CD4-positive, alpha-beta T cell treated with Interleukin-6 at 100 ng/mL for 8 hours (primary cell): ENCODE data around the gene VAMP4.
A peak's percentile ranks its signal among the peaks of the same experiment; 100 is the strongest.
"Not testable (repeated sequence)": the region's sequence is repeated elsewhere in the genome, so short reads cannot be mapped to it uniquely, and the experiment has no call there.

ENCODE experiments used
- DNase-seq: peaks from one replicate; pipeline ENCODE4 v3.0.0-alpha.2; 2020; ENCODE audit warnings: mixed read lengths, low spot score

VAMP4 gene

DNA sequence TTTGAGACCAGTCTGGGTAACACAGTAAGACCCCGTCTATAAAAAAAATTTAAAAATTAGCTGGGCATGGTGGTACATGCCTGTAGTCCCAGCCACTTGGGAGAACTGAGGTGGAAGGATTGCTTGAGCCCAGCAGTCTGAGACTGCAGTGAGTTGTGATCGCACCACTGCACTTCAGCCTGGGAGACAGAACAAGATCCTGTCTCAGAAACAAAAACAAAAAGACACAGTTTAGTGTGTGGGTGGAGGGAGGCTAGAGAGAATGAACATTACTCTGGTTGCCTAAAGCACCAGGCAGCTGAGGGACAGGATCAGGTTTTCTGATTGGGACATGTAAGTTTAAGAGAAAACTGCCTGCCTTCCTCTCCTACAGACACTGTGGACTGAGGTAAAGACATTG is 42.3 kb downstream of the VAMP4 start:
- DNase-seq = no peak

DNA sequence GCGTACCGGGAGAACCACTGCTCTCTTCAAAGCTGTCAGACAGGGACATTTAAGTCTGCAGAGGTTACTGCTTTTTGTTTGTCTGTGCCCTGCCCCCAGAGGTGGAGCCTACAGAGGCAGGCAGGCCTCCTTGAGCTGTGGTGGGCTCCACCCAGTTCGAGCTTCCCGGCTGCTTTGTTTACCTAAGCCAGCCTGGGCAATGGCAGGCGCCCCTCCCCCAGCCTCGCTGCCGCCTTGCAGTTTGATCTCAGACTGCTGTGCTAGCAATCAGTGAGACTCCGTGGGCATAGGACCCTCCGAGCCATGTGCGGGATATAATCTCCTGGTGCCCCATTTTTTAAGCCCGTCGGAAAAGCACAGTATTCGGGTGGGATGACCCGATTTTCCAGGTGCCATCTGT is 46.1 kb downstream of the VAMP4 start:
- DNase-seq = not testable (repeated sequence)

DNA sequence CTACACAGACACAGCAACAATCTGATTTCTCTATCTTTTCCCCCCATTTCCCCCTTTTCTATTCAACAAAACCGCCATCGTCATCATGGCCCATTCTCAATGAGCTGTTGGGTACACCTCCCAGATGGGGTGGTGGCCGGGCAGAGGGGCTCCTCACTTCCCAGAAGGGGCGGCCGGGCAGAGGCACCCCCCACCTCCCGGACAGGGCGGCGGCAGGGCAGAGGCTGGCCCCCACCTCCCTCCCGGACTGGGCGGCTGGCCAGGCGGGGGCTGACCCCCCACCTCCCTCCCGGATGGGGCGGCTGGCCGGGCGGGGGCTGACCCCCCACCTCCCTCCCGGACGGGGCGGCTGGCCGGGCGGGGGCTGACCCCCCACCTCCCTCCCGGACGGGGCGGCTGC is 48.3 kb downstream of the VAMP4 start:
- DNase-seq = not testable (repeated sequence)

DNA sequence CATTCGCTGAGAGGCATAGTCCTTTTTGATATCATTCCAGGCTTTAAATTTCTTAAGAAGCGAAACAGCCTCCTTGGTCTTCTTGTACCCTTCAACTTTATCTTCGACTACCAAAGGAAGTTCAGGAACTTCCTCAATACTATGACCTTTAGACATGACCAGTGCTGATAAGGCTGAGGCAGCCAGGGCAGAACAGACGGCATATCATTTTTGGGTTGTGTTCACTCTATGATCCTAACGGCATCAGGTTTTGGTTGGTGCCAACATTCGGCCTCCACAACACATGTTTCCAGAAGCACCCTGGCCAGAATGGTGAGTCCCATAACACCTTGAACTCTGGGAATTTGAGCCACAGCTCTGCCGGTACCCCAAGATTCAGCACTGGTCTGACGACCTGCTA is 58.0 kb downstream of the VAMP4 start:
- no peak for DNase-seq

DNA sequence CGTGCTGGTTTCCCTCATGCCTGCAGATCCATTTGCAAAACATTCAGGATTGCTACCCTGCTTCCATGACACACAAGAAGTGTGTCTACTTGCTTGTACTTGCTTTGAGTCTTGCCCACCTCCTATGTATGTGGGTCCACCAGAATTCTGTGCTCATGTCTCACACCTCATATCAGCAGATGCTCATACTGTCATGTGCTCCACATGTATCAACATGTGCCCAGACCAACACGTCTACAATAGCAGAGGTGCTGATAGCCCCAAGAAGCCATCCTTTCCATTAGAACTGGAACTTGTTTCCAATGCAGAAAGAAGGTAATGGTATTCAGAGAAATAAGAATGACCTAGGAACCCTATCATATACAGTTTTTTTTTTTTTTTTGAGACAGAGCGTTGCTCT is 61.5 kb downstream of the VAMP4 start:
- DNase-seq = no peak

DNA sequence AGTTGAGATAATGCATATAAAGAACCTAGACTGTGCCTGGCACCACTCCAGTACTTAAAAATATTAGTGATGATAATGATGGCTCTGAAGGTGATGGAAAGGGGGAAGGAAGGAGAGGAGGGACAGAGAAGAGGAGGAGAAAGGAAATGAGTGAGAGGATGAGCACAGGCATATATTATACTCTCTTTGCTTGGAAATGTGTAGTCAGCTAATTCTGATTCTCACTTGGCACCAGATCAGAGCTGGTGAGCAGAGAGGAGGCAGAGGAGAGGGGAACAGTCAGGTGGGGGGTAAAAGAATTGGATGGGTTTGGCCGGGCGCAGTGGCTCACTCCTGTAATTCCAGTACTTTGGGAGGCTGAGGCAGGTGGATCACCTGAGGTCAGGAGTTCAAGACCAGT is 65.0 kb downstream of the VAMP4 start:
- DNase-seq = no peak

DNA sequence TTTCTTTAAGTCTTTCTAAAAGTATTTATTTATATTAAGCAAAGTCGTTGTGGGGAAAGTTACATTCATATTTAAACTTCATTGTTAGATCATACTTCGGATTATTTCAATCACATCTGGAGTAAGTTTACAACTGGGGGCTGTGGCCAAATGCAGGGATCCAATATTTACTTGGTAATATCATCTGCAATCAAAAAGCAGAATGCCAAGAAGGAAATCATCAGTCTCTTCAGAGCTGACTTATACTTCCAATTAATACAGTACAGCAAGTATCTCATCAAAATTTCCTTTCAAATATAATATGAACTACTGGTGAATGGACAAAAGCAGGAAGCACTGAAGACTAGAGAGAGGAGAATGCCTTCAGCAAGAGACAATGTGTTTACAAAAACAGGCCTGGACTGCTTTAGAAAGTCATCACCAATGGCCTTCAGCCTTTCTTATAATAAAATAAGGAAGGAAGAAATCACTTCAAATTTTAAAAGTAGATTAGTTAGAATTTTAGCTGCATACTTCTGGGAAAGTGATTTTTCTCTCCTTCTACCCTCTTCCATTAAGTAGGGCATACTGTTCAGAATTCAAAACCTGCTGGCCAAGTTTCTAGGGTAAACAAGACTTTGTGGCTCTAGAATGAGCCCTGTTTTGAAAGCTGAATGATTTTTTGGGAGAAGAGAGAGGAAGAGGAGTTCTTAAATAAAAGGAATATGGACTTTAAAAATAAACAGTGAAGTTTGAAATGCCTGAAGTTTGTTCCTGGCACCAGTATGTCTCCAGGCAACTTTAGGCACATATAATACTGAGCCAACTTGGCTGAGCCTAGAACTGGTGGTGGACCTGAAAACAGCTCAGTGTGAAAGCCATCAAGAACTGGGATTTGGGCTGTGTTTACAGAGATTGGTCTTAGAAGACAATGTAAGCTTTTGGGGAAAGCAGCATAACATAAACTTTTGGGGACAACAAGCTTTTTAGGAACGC is 67.1 kb downstream of the VAMP4 start:
- DNase-seq = no peak

DNA sequence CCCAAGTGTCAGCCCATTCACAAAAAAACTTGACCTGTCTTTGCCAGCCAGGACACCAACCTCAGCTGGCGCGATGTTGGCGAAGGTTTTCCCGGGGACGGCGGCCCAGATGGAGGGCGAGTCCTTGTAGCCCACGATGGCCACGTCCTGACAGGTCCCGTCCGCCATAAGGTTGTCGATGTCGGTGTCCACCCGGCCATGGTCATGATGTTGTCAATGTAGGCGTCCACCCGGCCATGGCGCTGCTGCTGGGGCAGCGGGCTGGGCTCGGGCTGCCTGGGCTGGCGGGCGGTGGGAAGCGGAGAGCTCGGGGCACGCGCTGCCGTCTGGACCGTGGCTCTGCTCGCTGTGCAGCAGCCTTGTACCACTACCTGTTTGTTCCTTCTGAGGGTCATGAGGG is 71.1 kb downstream of the VAMP4 start:
- no peak for DNase-seq

DNA sequence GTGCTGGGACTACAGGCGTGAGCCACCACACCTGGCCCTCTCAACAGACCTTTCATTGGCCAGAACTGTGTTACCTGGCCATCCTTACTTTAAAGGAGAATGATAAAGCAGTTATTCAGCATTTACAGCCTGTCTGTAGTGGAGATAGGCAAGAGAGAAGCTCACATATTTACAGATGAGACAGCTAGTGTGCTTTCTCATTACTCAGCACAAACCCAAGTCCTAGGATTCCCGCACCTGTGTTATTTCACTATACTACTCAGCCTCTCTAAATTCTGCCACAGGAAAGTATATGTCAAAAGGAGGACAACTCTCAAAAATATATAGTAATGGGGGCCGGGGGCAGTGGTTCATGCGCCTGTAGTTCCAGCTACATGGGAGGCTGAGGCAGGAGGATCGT is 73.5 kb downstream of the VAMP4 start:
- no peak for DNase-seq

DNA sequence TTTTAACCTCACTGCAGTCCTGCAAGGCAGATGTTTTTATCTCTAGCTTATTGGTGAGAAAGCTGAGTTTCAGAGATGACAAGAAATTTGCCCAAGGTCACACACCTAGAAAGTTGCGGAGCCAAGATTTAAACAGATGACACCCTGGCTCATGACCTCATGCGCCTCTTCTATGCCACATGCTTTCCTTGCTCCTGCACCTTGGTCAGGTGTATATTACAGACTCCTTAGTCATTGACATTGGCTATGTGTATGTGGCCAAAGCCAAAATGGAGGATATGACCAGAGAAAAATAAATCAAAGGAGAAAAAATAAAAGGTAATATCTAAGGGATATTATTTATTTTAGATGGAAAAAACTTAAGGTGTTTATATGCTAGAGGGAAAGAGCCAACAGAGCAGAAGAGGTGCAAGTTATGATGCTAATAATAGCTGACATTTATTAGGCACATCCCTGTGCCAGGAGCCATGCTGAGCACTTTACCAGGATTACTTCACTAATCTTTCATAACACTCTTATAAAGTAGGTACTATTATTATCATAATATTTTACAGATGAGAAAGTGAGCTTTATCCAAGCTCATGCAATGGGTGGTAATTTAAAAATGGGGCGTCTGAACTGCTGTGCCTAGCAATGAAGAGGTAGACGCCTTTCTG is 75.6 kb downstream of the VAMP4 start:
- DNase-seq = no peak

DNA sequence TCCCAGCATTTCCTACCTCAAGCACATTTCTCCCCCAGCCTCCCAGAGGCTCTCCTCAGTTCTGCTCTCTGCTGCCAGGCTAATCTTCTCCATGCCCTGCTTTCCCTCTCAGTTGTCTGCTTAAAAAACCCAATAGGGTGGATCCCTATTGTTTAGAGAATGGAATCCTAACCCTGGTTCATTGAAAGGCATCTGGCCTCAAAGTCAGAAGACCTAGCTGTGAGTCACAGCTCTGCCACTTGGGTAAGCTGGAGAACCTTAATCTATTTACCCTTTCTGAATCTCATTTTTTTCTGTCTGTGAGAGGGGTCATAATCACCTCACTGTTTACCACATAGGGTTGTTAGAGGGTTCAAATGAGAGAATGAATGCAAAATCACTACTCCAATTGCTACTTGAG is 76.9 kb downstream of the VAMP4 start:
- no peak for DNase-seq

DNA sequence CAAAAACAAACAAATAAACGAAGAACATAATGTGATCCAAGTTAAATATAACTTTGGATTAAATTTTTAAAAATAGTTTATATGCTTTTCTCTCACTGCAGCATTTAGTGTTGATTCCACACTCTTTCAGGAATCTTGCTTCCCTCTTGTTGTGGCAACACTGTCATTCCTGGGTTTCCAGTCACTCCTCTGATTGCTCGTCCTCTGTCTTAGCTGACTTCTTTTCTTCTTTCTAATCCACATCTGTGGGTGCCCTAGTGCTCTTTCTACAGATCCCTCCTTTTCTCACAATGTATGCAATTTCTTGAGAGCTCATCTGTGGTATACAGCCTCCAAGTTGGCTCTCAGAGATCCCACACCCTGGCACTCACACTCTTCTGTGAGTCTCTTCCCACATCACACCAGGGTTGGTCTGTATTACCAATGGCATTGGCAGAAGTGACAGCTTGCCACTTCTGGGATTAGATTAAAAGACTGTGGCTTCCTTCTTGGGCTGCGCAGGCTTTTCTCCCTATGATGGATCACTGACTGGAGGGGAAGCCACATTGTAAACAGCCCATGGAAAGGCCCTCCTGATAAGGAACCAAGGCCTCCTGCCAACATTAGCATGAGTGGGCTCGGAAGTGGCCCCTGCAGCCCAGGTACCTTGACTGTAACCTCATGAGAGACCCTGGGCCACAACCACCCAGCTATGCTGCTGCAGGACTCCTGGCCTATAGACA is 77.8 kb downstream of the VAMP4 start:
- no peak for DNase-seq

DNA sequence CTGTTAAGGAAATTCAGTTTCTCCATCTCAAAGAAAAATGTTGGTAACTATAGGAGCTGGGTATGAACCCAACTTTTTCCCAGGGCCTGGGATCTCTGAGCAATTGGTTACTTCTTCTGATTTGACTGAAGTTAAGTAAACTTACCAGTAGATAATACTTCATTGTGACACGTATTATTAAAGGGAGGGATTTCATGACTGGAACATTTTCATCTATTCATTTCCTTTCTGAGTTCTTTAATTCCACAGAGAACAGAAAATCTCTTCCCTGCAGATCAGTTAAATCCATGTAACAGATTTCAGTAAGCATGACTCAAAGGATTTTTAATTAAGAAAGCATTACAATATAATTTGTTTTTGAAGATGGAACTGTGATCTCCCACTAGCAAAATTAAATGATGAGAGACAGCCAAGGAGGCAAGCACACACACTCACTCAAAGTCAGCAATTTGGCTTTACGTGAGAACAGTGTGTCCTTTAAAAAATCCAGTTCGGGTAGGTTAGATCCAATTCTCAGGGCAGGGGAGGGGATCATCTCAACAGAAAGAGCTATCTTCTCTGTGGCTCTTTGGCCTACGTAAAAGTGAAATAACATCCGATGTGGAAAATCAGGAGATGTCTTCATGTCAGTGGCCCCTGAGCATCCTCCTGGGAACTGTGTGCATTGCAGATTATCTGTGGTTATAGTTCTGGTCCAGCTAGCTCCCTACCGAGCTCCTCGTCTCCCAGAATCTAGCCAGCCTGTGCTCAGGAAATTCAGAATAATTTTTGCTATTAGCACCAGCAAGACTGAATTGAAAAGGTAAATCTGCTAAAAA is 78.6 kb downstream of the VAMP4 start:
- no peak for DNase-seq

DNA sequence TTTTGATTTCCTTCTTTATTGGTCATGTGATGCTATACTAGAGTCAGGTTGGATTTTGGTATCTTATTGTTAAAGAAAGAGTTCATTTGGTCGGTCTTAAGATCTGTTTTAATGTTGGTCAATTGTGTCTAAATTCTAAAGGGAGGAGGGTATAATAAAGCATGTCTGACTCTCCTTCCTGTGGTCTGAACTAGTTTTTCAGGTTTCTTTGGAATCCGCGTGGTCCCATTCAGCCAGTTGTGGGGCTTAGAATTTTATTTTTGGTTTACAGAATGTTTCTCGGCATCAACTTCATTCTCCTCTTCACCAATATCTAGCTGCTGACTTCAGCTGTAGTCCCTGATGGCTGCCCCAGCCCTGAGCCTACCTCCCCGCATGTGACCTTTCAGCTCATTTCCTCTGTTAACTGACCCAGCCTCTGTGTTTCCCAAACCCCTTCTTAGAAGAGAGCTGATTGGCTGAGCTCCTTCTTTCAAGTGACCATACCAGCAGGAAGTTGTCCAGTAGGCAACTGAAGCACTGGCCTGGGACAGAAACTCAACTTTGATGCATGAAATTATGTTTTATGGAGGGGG is 80.7 kb downstream of the VAMP4 start:
- DNase-seq = no peak

DNA sequence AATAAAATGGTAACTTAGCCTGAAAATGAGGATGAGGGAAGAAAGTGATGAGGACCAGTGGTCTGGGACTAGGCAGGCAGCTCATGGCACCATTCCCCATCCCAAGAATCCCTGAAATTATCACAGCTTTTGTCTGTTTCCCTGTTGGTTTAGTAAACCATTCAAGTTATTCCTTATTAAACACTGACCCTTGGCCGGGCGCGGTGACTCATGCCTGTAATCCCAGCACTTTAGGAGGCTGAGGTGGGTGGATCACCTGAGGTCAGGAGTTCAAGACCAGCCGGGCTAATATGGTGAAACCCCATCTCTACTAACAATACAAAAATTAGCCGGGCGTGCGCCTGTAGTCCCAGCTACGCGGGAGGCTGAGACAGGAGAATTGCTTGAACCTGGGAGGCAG is 85.7 kb downstream of the VAMP4 start:
- not testable (repeated sequence) for DNase-seq

DNA sequence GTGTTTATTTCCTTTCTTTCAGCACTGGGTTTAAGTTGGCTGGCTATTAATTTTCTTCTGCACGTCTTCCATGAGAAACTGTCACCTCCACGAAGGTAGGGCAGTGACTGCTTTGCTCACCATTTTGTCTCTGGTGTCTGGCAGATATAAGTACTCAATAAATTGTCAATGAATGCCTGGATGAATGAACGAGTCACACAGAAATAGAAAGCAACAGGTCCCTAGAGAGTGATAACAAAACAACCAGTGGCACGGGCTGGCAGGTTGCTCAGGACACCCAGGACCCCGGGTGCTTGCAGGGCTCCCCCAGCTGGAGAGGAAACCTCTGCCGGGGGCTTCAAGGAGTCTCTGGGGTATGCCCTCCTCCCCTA is 86.1 kb downstream of the VAMP4 start:
- DNase-seq = no peak

DNA sequence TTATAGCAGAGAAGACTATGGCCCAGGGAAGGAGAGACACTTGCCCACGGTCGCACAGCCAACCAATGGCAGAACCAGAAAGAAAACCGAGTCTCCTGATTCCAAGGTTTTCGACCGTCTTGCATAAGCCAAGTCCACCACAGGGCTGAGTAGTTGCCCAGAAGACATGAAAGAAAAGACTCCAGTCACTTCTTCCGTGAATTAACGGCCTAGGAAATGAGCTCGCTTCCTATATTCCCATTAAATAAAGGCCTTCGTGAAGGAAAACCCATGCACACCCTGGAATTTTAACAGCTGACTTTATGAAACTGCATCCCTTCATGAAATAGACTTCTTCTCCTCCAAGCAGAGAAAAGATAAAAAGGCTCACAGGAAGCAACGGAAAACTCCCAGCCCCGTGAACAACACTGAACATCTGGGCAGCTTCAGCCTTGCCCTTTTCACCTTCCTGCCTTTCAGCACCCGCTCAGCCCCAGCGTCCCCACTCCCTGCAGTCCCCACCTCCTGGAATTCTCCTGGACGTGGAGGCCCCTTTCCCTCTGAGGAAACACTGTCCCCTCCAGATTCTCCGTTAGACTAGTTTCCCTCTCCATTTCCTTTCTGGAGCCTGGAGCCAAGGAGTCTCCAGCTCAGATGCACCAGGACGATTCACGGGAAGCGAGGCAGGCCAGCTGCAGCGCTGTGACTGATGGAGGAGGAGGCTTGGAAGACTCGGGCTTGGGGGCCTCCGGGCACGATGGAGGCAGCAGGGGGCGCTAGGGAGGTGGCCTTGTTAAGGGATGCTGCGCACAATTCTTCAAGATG is 86.7 kb downstream of the VAMP4 start:
- peak; percentile 53 for DNase-seq

DNA sequence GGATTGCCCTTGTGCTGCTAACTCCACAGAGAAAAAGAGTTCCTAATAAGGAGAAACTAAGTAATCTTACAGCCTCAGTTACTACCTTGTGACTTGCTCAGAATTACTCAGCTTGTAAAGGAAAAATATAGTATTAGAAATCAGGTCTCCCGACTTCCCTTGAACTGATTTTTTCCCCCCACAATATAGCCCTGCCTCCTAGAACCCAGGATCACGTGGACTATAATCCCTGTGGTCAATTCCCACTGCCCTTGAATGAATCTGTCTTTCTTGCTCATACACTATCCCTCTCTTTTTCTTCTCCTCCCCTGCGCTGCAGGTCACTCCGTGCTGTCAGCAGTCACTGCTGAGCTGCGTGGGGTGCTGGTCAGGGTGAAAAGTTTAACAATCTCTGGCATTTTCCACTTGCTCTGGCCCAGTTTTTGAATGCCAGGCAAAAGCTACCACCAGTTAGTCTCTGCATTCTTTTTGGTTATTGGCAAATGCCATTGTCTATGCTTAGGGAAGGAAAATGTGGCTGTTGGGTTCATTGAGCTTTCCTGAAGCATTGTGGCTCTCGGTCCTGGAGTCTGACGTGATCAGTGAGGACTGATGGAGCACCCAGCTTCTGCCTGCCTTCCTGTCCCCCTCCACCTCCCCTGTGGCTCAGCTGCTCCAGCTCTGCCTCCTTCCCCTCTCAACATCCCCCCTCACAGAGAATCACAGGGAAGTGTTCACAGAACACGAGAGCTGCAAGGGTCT is 87.5 kb downstream of the VAMP4 start:
- DNase-seq = no peak

DNA sequence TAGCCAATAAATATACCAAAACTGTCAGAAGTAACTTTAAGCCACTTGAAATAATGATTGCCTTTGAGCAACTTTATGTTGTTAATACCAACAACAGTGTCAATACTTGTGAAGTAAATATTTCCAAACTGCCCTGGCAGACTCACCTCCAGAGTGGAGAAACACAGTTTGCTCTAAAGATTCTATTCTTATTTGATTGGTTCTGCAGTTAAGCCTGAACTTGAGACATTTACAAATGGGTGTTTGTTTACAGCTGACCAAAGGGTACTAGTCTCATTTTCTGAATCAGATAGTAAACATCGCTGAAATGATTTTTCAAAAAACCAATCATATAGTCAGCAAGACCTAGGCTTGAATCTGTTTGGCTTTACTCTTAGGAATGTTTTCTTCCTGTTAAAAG is 88.1 kb downstream of the VAMP4 start:
- no peak for DNase-seq

DNA sequence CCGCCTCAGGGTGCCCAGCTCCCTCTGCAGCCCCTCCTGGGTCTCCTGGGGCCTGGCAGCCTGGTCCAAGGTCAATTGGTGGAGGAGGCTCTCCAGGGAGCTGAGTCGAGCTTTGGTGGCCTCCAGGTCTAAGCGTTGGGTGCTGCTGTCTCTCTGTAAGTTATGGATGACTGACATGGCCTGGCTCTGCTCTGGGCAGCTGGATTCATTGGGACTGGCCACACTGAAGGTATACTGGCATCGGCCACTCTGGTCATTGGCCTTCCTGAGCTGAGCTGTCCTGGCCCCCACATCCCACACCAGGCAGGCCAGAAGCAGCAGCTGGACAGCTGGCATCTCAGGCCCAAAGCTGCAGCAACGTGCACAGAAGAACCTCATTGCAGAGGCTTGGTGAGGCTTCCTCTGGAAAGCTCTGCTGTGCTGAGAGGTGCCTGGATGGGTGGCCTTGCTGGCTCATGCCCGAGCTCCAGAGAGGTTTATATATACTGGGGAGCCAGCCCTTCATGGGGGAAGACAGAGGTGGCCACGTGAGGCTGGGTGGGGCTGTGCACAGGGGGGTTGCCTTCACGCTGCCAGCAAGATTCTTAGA is 89.5 kb downstream of the VAMP4 start, which contains the start of gene MYOC:
MYOC (minus strand) TSS at position 455 of the 589 bp plus-strand sequence; CDS start at position 378, 77 bp downstream.
- no peak for DNase-seq
